22Rv1 (cell line): ENCODE results near the gene DET1.

Experiments used
- CTCF ChIP-seq: fragments of 450-650 bp; IDR thresholded peaks from 2 replicates; pipeline ENCODE4 v1.5.1; 2017; ENCODE audit warnings: mild to moderate bottlenecking
- ZFX ChIP-seq: fragments of 450-650 bp; IDR thresholded peaks from 2 replicates; pipeline ENCODE4 v1.6.1; 2017; ENCODE audit warnings: antibody characterized with exemption, borderline replicate concordance

- TF ChIP-seq CTCF (no peak), ZFX (no peak)
Observed at GRCh38 chr15:88482263-88482662, 64.2 kb downstream of the DET1 start.
